AG20443 (cell line): Measurements from ENCODE around the gene FHIT.
"Not testable (repeated sequence)": the region's sequence is repeated elsewhere in the genome, so short reads cannot be mapped to it uniquely, and the experiment has no call there.

Source experiments
- DNase-seq: peaks from one replicate; pipeline ENCODE4 v3.0.0; 2012; ENCODE audit warnings: low spot score, mixed read lengths

Gene FHIT

DNA sequence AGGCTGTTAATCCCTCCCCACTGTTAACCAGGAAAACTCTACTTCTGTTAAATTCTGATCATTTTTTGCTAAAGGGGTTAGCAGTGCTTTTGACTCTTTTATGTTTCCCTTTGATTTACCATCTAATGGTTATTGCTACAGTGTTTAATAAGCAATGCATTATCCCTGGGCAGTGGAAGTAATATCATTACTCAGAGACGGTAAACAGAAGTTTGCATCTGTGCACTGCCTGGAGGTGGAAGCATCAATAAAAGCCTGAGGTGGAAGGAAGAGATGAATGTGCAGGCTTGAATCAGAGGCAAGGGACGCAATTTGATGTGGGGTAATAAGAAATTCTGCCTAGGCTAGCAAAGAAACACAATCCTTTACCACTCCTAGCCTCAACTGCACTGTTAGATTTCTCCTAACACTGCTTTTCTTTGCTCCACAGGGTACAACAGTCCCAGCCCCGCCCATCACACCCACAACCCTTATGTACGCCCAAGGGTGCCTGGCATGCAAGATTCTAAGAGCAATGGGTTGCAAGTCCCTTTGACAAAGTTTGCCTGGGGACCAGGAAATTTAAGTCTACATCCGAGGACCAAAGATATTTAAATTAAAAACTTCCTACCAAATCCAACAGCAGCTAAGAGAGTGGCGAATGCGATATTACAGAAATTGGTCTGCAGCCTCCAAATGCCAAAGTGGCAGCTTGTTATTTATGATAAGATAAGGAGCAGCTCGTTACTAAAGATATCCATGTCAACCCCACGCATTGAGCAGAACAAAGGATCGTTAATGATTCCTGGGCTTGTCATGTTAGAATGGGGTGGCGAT, 261.4 kb downstream of the FHIT start:
- DNase-seq: no peak

DNA sequence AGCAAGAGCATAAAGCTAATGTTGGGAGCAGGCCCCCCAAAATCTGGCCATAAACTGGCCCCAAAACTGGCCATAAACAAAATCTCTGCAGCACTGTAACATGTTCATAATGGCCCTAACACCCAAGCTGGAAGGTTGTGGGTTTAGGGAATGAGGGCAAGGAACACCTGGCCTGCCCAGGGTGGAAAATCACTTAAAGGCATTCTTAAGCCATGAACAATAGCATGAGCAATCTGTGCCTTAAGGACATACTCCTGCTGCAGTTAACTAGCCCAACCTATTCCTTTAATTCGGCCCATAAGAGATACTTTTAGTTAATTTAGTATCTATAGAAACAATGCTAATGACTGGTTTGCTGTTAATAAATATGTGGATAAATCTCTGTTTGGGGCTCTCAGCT, 264.1 kb downstream of the FHIT start:
- not testable (repeated sequence) for DNase-seq

DNA sequence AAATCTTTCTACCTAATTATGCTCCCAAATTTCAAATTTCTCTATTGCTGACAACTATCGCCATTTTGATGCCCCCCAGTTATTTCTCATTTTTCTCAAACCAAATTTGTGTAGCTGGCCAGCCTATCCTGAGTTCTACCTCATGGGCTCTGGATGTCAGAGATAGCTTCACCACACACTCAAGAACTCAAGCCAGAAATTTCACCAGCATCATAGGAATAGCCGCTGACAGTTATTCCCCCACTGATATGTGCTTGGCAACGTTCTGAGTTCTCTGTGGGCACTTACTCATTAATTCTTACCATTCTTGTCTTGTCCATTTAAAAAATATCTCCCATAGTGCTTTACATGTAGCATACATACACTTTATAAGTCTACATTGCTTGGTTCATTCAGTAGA, 264.7 kb downstream of the FHIT start:
- DNase-seq: no peak

DNA sequence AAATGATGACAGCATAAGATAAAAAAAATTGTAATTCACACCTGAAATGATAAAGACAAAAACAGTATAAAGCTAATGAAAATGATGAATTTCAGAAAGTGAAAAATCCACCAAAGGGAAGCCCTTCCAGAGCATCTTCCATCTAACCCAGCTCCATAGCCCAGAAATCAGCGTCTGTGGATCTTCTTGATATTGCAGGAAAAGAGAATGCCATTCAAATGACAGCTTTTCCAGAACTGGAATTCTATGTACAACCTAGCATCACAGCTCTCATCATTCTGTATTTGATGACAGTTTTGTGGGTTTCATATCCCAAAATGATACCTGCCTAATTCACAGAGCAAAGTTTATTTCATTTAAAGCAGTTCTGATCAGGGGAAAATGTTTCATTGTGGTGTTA, 267.3 kb downstream of the FHIT start:
- no peak for DNase-seq

DNA sequence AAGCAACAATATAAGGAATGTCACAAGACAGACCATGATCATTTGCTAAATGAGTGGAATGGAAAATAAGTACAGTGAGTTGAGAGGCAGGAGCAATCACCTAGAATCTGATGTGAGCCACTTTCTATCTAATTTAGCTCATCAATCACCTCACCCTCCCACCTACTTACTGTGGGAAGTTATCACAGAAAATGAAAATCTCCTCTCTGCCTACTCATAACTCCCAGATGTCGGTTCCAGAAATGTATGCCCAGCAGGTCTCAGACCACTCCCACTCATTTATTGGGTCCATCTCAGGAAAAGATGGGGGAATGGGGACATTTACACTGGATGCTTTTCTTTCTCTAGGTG, 270.9 kb downstream of the FHIT start:
- DNase-seq: no peak

DNA sequence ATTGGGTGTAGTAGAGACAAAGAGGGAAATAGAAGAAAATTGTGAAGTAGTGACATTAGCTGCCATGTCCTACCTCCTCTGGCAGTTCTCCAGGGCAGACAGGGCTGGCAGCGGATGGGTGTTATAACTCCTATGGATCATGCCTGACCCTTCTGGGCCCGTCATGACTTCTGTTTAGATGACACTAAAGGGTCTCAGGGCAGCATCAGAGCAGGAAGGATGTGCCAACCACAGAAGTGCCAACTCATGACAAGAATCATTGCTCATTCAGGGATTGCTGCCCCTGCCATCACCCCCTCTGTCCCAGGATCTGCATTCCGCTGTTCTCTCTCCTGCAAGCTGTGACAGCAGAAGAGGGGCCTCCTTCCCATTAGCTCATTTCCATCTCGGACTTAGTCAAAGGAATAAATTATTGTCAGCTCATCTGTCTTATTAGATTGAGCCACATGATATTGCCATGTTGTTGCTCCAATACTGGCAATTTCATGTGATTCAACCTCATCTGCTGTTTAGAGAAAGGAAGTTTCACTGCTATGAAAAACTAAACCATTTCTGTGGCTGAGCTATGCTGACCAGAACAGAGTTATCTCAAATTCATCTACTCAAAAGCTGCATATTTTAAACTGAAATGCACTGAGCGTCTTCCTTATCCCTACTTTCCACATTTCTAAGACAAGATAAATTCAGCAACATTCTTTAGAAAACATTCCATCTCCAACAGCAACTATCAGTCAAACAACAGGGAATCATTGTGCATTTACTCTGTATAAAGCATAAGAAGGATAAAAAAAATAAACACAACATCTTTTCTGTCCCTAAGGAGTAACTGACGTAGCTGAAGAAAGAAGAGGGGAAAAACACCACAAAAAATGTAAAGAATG, 271.6 kb downstream of the FHIT start:
- peak; percentile 15 for DNase-seq

DNA sequence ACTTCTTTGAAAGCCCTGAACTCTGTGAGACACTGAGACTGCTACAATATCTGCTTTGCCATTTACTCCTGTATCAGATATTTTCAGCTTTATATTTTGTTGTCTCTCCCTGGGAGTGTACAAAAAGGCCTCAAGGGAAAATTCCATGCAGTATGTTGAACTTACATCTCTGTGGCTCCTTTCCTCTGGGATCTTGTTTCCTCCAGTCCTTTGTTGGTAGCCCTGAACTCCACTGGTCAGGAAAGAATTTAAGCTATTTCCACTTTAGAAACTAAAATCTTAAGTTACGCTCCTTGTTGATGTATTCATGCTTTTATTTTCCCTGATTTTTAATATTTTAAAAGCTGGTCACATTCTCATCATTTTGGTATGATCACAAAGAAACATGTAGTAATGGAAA, 277.9 kb downstream of the FHIT start:
- DNase-seq: no peak

DNA sequence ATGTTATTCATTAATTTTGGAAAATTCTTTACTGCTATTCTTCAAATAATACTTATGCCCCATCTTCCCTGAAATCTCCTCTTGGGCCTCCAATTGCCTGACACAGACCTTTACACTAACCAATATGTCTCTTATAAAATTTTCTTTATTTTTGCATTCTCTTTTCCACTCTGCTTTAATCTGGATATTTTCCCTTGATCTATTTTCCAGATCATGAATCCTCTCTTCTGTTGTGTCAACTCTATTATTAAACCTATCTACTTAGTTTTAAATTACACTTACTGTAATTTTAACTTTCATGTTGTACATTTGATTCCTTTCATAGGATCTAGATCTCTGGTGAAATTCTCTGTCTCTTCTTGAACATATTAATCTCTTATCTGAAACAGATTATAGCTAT, 278.7 kb downstream of the FHIT start:
- no peak for DNase-seq

DNA sequence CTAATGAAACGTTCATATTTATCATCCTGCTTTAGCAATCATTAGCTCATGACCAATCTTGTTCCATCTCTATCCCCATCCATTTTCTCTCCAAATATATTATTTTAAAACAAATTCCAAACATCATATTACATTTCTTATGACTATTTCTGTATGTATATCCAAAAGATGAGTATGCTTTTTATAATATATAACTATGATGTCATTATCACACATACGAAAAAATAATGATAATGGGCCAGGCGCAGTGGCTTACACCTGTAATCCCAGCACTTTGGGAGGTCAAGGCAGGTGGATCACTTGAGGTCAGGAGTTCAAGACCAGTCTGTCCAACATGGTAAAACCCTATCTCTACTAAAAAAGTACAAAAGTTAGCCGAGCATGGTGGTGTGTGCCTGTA, 280.4 kb downstream of the FHIT start:
- DNase-seq: no peak

DNA sequence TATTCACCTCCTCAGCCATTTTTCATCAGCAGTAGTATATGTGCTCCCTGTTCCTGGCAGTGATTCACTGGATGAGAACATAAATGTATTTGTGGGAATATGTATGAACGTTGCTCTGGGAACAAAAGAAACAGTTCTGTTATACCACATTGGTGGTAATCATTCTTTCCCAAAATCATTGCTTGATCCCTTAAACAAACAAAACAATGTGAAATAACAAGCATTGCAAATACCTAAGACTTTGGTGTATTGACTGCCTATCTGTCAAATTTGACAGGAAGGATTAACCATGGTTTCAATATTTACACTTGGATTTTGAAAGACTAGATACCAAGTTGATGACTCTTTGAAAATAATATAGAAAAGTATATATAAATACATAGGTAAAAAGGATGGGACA, 284.1 kb downstream of the FHIT start:
- no peak for DNase-seq

DNA sequence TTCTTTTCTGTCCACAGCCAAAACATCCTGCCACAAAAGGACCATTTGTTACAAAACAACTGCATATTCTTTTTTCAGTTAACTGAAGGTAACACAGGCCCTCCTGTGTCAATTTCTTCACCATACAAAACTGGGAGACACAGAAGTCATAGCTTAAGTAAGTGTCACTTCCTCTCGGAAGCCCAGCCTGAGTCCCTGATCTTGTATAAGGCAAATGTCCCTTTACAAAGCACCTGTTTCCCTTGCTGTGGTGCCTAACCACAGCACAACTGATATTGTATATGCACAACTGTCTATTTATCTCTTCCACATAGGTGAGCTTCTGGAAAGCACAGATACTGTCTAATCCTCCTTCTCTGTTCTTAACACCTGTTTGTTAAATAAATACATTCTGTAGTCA, 293.7 kb downstream of the FHIT start:
- DNase-seq: no peak

DNA sequence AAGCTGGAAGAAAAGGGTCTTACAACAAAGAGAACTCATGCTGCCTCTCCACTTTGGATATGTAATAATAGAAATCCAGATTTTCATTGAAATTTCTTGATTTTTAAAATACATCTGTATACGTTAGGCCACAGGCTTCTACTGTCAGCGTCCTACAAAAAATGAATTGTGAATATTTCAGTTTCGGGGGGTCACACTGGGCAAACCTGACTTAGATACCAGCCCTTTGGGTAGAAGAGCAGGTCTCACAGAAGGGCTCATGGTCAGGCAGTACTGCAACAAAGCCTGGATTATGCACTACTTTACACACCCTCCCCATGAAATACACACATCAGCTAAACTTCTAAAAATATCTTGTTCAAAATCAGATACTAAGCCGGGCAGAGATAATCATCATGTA, 294.5 kb downstream of the FHIT start:
- DNase-seq: no peak

DNA sequence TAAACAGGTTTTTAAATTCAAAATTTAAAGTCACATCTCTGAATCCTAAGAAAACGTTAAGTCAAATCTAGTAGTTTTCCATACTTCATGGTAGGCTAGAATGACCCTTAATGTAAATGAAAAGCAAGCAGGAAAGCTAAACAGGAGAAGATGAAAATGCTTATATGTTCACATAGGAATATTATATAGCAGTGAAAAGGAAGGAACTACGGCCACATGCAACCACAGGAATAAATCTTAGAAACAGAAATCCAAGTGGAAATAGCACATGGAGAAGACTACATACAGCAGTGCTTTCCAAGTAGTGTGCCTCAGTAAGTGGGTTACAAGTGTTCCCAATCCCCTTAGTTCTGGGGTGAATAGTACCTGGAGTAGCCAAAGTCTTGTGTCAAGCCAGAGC, 296.2 kb downstream of the FHIT start:
- DNase-seq: no peak

DNA sequence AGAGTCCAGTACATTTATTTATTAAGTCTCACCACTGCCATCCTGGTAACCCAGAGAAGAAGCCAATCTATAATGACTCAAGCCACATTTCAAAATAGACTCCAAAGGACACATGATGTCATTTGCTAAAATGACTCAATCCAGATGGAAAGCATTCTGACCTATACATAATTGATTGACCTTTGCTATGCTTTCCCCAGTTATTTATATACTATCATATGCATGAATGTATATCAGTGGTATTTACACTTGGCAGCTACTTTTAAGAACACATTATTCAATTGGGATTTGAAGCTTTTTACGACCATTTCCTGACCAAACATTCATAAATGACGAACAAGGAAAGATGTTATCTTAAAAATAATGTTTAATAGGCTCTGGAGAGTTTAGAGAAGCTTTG, 297.2 kb downstream of the FHIT start:
- peak; percentile 24 for DNase-seq

DNA sequence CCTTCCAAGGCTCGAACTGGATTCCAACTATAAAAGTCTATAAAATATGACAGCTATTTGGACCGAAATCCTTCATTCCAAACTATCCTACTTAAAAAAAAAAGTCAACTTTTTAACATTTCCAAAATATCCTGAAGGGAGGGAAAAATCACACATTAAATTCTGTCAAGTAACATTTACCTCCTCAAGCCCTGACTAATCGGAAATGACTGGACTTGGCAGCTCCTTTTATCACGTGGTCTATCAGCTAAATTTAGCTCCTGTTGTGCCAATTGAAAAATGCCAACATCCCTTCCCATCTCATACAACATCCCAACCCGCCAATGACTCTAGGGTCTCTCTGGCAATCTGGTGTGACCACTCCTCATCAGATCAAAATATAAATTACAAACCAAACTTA, 297.9 kb downstream of the FHIT start:
- no peak for DNase-seq

DNA sequence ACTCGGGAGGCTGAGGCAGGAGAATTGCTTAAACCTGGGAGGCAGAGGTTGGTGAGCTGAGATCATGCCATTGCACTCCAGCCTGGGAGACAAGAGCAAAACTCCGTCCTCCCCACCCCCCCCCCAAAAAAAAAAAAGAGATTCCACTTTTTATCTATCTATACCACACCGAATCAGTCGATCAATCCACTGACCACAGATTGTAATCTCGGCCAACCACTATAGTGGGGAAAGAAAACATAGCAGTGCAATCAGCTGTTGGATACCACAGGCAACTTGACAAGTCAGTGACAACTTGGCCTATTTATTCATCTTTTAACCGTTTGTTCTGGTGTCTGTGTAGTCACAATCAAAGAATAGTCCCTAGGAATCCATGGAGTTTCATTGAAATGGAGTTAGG, 299.2 kb downstream of the FHIT start:
- no peak for DNase-seq

DNA sequence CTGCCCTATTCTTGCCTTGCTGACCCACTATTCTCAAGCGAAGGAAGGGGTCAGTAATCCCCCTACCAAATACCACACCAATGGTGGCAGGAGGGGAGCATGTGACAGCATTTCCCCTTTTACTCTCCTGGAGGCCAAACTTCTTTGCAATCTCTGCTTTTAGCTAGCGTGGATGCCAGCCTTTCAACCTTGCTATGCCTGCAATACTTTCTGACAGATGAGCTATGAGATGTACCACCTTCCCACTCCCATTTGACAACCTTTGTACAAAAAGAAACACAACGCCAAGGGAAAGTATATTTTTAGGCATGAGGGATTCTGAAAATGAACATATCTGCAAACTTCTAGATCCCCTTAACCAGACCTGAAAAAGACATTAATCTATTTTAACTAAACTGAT, 302.1 kb downstream of the FHIT start:
- no peak for DNase-seq

DNA sequence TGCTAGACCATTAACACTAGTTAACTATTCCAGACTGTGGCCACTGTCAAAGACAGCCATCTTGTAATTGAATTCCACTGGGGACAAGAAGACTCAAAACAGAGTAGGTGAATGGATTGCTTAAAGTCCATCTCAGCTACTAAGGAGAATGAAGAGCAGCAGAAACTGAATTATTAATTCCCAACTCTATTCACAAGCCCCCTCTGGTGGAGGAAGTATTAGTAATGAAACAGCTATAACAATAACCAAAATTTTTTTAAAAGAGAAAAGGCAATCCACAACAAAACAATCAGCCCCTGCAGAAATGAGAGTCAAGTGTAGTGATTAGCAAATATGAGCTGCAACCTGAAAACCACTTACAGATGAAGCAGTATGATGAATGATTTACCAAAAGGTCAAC, 302.8 kb downstream of the FHIT start:
- peak; percentile 17 for DNase-seq

DNA sequence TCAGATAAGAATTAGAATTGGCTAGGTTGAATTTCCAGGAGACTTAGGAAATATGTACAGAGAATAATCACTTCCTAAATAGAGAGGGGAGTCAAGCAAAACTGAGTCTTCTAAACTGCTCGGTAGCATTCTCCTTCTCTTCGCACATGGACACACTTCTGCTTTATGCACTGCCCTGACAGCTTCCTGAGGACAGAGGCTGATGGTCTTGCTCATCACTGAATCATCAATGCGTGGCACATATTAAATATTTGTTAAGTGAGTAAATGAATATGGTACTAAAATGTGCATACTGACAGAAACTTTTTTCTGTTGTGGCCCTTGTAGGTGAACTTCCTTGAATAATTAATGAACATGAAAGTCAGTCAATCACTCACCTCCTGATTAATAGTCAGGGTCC, 315.5 kb downstream of the FHIT start:
- DNase-seq: peak; percentile 59

DNA sequence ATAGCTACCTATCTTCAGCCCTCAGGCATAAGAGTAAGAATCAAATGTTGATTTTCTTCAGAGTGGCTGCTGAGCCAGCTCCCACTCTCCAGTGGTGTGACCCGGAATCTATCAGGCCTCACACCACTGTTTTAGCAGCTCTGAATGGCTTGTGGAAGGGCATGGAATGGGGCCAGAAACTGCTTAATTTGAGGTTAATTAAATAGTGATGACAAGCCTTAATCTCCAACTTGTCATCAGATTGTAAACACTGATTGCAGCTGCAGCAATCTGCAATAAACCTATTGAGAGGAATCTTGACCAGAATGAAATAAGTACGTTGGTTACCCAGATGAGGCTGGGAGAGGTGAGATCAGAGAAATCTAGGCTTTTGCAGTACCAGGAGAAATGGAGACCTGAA, 317.4 kb downstream of the FHIT start:
- no peak for DNase-seq

DNA sequence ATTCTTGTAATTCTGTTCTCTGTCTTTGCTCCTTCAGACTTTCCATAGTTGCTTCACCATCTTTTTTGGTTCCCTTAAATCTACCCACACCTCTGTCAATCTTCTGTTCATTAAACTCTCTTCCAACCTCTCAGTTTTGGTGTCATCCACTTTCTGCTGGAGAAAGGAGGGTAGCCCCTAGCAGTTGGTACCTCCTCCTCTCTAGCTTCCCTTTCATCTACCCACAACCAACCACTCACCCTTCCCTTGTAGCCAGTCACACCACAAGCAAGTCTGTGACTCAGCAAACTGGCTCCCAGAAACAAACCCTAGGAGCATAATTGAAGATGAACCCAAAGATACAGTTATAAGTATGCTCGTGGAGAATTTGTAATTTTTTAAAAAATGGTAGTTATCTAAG, 318.6 kb downstream of the FHIT start:
- DNase-seq: no peak

DNA sequence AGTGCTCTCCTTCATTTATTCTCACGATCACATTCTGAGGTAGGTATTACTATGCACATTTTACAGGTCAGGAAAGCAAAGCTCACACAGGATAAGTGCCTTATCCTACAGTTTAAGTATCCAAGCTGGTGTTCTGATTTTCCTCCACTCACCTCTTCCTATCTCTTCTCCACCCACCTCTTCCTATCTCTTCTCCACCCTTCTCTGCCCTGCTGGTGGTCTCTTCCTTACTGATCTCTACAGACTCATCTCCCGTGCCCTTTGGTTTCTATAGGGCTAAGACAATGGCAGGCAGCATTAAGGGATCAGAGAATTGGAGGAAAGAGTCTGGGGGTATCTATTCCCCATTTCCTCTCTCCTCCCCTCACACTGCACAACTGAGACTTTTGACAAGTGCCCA, 319.1 kb downstream of the FHIT start:
- DNase-seq: no peak

DNA sequence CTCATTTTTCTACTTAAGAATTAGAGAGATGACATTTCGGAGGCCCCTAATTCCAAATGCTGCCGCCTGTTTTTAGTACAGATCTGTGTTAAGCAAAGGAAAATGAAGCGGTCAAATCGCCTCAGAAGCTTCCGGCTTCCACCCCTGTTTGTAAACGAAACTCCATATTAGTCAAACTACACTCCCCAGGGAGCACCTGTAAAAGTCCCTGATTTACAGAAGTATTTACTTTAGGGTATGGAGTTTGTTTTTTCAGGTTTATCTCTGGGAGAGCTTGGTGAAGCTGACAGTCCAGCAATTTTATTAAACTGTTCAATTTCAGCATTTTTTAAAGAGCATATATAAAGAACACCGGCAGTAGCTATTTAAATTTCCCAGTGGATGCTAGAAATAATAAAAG, 319.8 kb downstream of the FHIT start:
- DNase-seq: no peak

DNA sequence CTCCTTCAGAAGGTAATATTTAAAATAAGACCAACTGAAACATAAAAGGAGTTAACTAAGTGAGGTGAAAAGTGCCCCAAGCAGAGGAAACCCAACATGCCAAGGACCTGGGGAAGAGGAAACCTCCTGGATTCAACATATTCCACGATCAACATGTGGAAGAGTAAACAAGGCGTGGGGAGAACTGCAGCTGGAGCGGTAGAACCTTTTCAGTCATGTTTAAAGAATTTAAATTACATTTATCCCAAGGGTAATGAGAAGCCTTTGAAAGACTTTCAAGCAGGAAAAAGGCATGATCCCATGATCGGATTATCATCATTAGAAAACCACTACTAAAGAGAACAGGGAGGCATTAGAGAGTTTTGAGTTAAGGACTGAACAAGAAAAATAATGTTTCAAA, 330.7 kb downstream of the FHIT start:
- DNase-seq: peak; percentile 13
